GM18508 (cell line): Measurements from ENCODE around the gene GPR75.

Source experiments
- ATAC-seq: cut with Tn5 transposase; IDR thresholded peaks from one replicate; pipeline ENCODE4 v1.9.1; 2021; ENCODE audit warnings: moderate number of reproducible peaks; ENCODE audit not compliant: insufficient read depth, unreplicated experiment

GPR75 gene

DNA sequence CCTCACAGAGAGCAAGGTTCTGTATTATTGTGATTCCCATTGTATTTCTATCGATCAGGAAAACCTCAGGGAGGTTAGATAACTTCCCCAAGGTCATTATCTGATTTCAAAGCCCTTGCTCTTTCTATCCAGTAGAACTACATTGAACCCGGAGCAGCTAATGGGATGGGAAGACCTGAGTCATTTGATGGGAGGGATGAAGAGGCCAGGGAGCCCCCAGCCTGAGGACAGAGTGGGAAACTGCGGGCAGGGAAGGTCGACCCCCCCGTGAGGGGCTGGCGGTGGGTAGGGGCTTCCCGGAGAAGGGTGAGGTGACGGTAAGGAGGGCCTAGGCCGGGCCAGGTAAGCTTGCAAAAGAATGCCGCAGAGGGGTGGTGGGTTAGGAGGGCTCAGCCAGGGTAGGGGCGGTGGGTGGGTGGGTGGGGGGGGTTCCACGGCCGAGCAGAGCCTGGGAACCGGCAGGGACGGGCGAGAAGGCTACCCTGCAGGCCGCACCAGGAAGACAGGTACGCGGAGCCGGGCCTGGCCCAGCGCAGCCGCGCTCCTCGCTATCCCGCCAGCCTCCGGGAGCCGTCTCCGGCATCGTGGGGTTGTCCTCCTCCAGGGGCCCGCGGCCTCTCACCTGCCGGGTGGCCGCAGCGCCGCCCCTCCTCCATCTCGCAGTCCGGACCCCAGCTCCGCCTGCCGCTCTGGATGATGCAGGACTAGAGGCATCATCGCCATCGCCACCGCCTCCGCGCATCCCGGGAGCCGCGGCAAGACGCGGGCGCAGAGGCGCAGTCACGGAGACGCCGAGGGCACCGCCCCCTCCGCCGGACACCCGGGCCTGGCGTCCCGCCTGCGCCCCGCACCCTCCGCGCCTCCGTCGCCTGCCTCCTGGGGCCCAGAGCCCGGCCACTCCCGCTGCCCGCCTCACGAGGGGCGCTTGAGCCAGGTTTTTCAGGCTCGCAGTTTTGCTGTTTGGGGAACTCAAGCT lies at the start of gene GPR75:
Gene GPR75, minus strand, starts transcription at position 762 of the 976 bp plus-strand sequence. CDS start 5,211 bp downstream, outside the sequence.
- no peak for ATAC-seq

DNA sequence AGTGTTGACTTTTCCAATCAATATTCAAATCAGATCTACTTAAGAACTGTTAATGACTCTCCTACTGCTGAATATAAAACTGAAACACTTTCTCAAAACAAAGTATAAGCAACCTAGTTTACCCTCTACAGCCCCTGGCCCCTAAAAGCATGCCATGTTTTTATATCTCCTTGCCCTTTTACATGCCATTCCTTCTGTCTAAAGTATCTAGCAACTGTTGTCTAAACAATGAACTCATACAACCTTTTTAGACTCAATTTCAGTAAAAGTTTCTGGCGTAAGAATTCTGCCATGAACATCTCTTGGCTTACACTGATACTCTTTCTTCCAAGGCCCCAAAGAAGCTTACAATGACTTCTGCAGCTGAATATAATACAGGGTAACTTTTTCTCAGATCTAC lies 47.8 kb upstream of the GPR75 start:
- ATAC-seq = no peak

DNA sequence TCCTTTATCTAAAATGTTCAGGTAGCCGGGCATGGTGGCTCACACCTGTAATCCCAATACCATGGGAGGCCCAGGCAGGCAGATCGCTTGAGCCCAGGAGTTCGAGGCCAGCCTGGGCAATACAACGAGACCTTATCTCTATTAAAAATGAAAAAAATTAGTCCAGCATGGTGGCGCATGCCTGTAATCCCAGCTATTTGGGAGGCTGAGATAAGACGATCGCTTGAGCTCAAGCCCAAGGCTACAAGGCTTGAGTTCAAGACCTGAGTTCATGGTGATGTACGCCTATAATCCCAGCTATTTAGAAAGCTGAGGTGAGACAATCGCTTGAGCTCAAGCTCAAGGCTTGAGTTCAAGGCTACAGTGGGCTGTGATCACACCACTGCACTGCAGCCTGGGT lies 45.6 kb upstream of the GPR75 start:
- ATAC-seq = no peak

DNA sequence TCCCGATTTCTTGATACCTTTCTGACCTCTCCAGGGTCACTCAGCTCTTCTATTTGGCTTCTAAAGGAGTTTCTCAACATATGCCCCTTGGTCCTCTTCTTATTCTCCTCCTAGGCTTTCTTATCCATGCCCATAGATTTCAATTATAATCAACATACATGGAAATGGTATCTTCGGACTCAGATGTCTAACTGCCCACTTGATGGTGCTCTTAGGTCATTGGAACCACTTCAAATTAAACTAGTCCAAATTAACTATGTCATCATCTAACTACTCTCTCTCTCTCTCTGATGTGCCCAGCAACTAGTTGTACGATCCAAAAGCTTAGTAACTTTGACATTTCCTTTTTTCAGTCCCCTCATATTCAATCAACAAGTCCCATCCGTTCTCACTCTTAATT lies 43.2 kb upstream of the GPR75 start:
- ATAC-seq = no peak

DNA sequence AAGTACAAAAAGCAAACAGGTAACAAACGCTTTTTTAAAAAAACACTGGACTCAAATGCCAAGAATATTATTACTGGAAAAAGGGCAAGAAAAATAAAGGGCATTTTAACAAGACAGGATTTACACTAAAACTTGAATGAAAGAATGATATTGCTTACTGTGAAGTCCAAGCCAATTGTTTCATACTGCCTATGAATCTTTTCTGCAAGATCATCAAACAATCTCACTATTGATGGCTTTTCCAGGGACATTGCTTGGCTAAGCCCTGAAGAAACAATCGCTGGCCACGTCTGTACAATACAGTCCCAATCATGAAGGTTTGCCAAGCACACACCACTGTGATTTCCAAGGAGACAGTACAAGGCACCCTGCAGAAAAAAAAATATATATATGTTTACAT lies 41.4 kb upstream of the GPR75 start:
- no peak for ATAC-seq

DNA sequence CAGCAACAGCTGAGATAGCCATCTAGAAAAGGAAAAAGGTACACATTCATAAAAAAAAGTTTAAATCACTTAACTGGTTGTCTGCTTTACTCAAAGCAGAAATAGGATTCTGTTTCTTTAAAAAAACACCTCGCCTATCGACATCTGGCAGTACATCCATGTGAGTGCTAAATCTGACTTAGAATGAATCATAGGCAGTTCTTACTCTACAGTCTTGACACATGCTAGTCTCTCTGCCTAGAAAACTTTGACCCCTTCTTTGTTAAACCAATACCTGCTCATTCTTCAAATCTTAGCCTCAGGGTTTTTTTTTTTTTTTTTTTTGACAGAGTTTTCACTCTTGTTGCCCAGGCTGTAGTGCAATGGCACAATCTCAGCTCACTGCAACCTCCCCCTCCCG lies 37.1 kb upstream of the GPR75 start:
- no peak for ATAC-seq

DNA sequence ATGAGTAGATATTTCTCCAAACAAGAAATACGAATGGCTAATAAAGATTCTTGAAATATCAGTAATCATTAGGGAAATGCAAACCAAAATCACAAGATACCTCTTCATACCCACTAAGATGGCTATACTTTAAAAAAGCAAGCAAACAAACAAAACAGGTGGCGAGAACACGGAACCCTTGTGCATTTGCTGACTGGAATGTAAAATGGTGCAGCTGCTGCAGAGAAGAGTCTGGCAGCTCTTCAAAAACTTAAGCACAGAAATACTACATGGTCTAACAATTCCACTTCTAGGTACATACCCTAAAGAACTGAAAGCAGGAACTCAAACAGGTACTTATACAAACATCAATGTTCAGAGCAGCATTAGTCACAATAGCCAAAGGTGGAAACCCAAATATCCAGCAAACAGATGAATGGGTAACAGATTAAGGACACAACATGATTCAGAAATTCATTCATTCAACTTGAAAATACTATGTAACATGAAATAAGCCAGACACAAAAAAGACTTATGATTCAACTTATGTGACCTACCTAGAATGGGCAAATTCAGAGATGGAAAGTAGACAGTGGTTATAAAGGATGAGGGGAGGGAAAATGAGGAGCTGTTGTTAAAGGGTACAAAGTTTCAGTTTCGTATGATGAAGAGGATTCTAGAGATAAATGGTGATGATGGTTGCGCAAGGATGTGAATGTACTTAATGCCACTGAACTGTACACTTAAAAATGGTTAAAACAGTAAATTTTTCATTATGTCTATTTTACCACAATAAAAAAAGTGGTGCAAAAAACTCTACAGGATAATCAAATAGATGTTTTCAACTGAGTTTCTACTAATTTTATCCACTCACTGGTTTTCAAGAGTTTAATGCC lies 26.9 kb upstream of the GPR75 start:
- no peak for ATAC-seq

DNA sequence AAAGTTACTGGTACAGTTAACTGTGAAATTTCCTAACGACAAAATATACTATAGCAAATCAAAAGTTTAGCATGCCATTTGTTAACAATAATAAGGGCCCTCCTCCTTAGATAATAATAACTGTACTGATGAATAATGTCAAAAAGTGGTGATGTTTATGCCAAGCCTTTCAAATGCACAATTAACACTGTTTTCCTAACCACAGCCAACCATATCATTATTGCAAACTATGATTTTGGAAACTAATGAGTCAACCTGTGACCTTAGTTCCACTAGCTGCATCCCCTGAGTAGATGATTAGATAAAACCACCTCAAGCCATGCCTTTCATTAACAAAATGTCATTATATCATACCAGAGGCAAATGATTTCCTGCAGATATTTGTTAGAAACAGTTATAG lies 25.1 kb upstream of the GPR75 start:
- ATAC-seq = no peak

DNA sequence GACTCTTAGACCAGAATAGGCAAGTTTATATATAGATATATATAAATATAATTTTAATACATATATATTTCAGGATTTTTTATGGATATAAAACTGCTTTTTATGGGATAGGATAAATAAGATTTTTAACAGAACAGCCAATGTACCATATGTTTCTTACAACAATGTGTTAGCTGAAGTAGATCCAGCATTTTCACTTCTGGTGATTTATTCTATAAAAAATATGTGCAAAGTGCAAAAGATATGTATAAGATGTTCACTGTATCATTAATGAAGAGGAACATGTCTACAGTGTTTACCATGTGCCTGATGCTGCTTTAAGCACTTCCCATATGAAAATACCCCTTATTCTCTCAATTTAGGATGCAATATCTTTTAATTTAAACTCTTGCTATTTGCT lies 22.2 kb upstream of the GPR75 start:
- ATAC-seq = no peak

DNA sequence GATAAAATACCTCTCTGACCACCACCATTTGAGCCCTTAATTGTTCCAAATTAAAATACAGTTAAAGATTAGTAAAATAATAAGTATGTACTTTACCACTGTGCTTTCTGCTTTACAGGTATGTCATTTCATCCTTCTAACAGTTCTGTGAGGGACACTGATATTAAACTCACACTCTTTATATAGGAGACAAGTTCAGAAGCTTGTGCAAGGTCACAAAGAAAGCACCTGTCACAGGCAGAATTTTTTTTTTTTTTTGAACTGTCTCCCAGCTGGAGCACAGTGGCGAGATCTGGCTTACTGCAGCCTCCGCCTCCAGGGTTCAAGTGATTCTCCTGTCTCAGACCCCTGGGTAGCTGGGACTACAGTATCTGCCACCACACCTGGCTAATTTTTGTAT lies 21.6 kb upstream of the GPR75 start:
- no peak for ATAC-seq

DNA sequence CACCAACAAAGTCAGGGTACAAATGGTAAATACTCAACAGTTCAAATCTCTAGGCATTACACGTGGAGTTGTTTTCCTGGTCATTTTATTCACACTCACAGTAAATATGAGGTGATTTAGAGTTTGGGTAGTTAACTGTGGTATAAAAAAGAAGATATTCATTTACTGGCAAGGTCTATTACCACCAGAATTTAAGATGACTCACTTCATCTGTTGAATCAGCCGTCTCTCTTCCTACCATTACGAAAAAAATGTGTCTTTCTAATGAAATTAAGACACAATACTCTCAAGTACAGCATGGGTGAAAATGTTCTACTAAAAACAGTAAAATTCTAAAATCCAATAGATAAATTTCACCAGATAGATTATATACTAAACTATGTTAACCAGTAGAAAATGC lies 21.0 kb upstream of the GPR75 start:
- no peak for ATAC-seq

DNA sequence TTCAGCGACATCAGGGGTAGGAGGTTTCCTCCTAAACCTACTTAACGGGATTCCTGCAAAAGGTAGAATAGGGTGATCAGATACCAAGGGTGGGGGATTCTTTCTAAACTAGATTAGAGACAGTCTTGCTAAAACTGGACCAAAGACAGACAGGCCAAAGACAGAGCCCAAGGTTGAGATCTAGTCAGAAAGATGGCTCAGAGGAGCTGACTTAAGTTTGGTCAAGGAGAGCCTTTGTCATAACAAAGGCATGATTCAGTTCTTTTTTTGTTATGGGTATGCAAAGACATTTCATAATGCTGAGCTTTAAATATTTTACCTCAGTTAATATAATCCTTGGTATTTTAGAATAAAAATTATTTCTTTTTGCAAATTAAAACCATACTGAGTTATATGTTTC lies 17.8 kb upstream of the GPR75 start:
- ATAC-seq = no peak

DNA sequence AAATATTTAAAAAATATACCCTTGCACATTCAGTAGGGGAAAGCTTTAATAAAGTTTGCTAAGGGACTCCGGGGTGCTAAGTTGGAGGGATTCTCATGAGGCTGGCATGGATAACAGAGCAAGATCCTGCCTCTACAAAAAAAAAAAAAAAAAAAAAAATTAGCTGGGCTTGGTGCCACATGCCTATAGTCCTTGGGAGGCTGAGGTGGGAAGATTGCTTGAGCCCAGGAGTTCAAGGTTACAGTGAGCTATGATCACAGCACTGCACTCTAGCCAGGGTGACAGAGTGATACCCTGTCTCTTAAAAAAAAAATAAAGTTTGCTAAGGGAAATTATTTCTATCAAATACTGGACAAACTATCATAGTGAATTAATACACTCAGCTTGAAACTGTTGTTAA lies 17.3 kb upstream of the GPR75 start:
- no peak for ATAC-seq

DNA sequence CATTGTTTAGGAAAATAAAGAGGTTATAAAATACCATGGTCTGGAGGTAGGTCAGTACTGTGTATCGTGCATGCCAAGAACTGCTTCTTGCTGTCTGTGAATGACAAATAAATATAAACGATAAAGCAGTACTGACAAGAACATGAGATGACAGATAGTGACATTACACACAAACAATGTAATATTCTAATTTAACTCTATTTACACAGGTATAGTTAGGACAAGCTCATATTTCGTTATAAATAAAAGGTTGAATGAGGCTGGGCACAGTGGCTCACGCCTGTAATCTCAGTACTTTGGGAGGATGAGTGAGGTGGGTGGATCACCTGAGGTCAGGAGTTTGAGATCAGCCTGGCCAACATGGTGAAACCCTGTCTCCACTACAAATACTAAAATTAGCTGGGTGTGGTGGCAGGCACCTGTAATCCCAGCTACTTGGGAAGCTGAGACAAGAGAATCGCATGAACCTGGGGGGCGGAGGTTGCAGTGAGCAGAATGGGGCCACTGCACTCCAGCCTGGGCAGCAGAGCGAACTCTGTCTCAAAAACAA lies 14.7 kb upstream of the GPR75 start:
- no peak for ATAC-seq

DNA sequence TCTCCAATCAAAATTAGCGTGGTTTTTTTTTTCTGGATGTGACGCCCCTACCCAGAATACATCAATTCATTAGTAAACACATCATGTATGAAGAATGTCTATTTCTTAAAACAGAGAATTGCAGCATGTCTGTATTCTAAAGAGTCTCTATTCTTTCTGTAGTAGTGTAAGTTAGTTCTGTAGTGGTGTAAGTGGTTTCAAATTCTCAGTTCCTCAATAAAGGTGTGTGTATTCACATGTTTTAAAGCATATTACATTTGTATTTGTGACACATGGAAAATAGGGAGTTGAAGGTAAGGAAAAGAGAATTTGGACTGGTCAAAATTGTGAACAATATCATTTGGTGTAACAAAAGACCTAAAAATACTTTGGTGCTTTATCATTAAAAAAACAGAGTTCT lies 8.0 kb upstream of the GPR75 start:
- no peak for ATAC-seq

DNA sequence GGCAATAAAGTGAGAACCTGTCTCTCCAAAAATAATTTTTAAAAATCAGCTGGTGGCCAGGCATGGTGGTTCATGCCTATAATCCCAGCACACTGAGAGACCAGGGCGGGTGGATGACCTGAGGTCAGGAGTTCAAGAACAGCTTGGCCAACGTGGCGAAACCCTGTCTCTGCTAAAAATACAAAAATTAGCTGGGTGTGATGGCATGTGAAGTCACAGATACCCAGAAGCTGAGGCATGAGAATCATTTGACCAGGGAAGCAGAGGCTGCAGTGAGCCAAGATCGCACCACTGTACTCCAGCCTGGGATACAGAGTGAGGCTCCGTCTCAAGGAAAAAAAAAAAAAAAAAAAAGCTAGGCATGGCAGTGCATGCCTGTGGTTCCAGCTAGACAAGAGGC lies 7.4 kb upstream of the GPR75 start:
- ATAC-seq = no peak

DNA sequence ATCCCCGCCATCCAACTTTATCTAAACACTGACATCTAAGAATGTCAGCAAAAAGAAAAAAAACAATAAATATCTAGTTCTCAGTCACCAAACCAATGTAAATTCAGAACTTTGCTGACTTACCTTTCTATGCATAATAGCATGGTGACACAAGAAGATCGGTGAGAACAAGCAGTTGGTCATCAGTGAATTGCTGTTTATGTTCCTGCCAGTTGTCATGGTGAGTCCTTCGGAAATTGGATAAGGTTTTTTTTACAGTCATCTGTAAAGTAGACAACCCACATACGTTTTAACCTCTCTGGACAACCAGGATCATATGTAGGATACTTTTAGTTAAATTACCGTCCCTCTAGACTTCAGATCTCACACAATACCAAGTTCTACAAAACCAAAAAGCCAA lies 6.2 kb upstream of the GPR75 start:
- ATAC-seq = no peak

DNA sequence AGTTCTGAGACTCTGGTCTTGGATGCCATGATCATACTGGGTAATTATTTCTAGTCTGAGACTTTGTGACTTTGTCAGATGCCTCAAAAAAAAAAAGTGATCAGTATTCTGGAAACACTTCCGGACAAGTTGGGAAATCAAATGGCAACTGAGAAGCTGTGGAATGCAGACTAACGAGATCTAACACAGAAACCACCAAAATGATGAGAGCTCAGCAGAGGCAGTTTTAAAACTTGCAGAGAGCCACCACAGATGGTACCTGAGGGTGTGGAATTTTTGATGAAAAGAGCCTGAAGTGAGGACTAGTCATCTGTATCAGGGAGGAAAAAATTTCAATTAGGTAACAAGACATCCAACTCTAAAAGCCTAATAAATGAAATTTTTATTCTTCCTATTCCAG lies 5.5 kb upstream of the GPR75 start:
- ATAC-seq = no peak

DNA sequence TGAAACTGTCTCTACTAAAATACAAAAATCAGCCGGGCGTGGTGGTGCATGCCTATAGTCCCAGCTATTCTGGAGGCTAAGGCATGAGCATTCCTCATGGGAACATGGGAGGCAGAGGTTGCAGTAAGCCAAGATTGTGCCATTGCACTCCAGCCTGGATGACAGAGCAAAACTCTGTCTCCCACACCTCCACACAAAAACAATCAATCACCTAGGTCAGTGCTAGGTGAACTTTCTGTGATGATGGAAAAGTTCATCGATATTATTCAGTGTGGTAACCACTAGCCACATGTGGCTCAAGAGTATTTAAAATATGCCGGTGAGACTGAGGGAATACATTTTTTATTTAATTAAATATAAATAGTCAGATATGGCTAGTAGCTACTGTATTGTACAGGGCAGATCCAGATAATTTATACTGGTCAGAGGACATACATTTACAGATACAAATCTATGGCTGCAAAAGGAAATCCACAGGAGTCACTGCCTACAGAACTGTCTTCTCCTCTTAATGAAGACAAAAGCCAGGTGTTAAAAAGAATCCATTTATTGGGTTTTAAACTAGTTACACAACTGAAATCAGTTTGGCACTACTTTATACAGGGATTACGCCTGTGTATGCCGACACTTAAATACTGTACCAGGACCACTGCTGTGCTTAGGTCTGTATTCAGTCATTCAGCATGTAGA lies 3.9 kb upstream of the GPR75 start:
- no peak for ATAC-seq

DNA sequence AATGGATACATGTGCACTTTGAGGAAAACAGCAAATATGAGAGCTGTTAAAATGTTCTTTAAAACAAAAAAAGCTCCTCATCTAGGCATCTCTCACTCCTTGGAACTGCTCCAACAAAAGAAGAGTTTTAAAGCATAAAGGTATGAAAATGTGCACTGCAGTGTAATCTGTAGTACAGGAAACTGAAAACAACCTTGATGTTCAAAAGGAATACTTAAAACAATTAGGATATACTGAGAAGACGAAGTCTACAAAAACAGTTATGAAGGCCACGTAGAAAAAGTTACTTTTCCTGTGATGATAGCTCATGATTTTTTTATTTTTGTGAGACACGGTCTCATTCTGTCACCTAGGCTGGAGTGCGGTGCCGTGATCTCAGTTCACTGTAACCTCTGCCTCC lies 2.1 kb upstream of the GPR75 start:
- no peak for ATAC-seq
